Mesodermal cell (in vitro differentiated cells): Measurements from ENCODE around the gene CHRNA9.

ENCODE experiments used
- H3K27ac ChIP-seq: 2 replicates; pipeline ENCODE4 v1.7.0; 2013; ENCODE audit warnings: mild to moderate bottlenecking, low read depth, low read length, moderate library complexity; ENCODE audit not compliant: severe bottlenecking
- H3K36me3 ChIP-seq: 2 replicates; pipeline ENCODE4 v1.7.1; 2013; ENCODE audit warnings: mild to moderate bottlenecking, low read length, moderate library complexity; ENCODE audit not compliant: control insufficient read depth, insufficient read depth
- H3K4me1 ChIP-seq: one replicate; pipeline ENCODE4 v1.7.1; 2013; ENCODE audit warnings: mild to moderate bottlenecking, low read length; ENCODE audit not compliant: insufficient read depth, control insufficient read depth, poor library complexity, severe bottlenecking
- H3K4me3 ChIP-seq: 2 replicates; pipeline ENCODE4 v1.7.0; 2013; ENCODE audit warnings: low read length, control low read depth, mild to moderate bottlenecking; ENCODE audit not compliant: insufficient read depth, poor library complexity, severe bottlenecking; ENCODE audit errors: extremely low read depth
- H3K9me3 ChIP-seq: 2 replicates; pipeline ENCODE4 v1.7.1; 2013; ENCODE audit warnings: mild to moderate bottlenecking, low read length, moderate library complexity; ENCODE audit not compliant: control insufficient read depth
- WGBS, 2 experiments: methylation state at CpG; one replicate each; pipeline ENCODE4 v1.1.5; 2013; ENCODE audit warnings: missing lambda C conversion rate in 2 of 2; ENCODE audit not compliant: insufficient coverage in 2 of 2; 5-methylcytosine and 5-hydroxymethylcytosine counted together

Gene CHRNA9

DNA sequence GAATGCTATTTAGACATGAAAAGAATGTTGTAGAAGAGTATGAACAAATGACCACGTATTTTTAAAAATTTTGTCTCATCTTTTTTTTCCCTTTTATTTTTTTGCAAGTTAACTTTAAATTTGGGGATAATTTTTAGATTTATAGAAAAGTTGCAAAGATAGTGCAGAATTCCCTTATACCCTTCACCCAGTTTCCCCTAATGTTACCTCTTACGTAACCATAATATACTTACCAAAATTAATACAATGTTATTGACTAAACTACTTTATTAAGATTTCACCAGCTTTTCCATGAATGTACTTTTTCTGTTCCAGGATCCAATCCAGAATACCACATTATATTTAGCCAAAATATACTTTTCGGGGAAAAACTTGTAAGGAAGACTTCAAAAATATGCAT lies 12.3 kb downstream of the CHRNA9 start:
- no CpG with 5 or more reads among the region's 3 CpGs for WGBS, 2 experiments
- no peaks in the 10 kb centered on the region for H3K4me1 ChIP-seq
- no peak overlapping the region for H3K27ac ChIP-seq
- no peaks in the 10 kb centered on the region for H3K36me3 ChIP-seq
- no peaks in the 10 kb centered on the region for H3K9me3 ChIP-seq
- no peak overlapping the region for H3K4me3 ChIP-seq

DNA sequence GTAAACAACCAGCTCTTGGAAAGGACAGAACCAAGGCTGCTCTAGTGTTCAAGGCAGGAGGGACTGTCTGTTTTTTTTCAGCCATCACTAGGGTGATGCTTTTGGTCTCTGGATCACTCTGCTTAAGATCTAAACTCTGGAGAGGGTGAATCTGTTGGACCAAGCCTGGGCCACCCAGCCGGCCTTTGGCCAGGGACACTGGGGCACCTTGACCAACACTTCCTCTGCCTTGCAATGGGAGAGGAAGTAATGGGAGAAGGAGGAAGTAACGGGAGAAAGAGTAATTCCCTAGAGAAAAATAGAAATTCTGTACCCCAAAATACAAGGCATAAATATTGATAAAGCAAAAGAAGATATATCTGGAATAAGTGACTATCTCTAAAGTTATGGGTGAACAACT lies 12.9 kb downstream of the CHRNA9 start:
- Histone ChIP-seq H3K9me3 (no peaks in the 10 kb centered on the region), H3K27ac (no peak overlapping the region), H3K4me1 (no peaks in the 10 kb centered on the region), H3K36me3 (no peaks in the 10 kb centered on the region), H3K4me3 (no peak overlapping the region)
- WGBS, 2 experiments: no CpG with 5 or more reads among the region's 2 CpGs

DNA sequence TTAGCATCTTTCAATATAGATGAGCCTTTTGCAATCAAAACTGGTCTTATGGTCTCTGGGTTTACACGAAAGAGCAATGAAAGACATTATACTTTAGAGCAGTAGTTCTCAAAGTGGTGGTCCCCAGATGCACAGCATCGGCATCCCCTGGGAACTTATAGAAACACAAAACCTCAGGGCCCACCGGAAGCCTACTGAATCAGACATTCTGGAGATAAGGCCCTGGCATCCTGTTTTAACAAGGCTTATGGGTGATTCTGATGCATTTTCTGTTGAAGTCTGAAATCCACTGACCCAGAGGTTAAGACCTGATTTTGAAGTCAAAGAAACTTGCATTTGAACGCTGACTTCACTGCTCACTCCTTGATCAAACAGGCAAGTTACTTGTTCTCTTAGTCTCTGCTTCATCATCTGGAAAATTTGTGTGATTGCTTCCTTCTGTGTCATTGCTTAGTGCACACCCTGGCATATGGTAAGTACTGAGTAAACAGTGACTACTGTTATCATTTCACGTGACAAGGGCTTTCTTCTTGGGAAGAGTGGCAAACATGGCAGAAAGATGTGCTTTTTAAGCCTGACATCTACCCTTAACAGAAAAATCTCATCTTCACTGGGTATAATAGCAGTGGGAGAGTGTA lies 14.5 kb downstream of the CHRNA9 start:
- H3K36me3 ChIP-seq: no peaks in the 10 kb centered on the region
- no peaks in the 10 kb centered on the region for H3K9me3 ChIP-seq
- no peaks in the 10 kb centered on the region for H3K4me1 ChIP-seq
- WGBS, 2 experiments: 94 to 97% methylated on average over 3 to 4 of the region's 5 CpGs
- no peak overlapping the region for H3K4me3 ChIP-seq
- no peak overlapping the region for H3K27ac ChIP-seq

DNA sequence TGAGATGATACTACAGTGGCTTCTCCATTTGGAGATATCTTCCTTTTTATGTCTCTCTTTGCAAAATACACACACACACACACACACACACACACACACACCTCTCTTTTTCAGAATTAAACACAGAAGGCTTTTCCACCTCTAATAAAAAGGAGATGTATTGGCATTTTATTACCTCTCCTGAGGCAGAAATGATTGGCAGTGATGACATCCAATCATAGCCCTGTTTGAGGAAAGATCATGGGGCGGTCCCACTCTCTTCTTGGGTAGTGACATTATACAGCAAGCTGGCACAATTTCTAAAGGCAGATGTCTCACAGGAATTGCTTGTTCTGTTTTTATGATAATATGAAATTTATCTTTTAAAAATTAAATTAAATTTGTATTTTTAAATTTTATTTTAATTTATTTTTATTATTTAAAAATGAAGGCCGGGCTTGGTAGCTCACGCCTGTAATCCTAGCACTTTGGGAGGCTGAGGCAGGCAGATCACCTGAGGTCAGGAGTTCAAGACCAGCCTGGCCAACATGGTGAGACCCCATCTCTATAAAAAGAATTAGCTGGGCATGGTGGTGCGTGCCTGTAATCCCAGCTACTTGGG lies 15.6 kb downstream of the CHRNA9 start:
- no peaks in the 10 kb centered on the region for H3K9me3 ChIP-seq
- H3K4me1 ChIP-seq: no peaks in the 10 kb centered on the region
- 94 to 100% methylated on average over 2 to 4 of the region's 4 CpGs for WGBS, 2 experiments
- no peak overlapping the region for H3K4me3 ChIP-seq
- H3K36me3 ChIP-seq: no peaks in the 10 kb centered on the region
- no peak overlapping the region for H3K27ac ChIP-seq

DNA sequence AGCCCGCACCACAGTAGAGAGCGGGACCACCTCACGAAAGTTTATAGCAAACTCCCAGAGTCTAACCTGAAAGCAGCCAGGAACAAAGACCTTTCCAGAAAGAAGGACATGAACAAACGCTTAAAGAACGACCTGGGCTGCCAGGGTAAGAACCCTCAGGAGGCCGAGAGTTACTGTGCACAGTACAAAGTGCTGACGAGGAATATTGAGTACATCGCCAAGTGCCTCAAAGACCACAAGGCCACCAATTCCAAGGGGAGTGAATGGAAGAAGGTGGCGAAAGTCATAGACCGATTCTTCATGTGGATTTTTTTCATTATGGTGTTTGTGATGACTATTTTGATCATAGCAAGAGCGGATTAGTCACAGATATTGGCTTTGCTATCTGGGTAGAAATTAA lies 19.0 kb downstream of the CHRNA9 start:
- Histone ChIP-seq H3K27ac (no peak overlapping the region), H3K9me3 (no peaks in the 10 kb centered on the region), H3K4me1 (no peaks in the 10 kb centered on the region), H3K4me3 (no peak overlapping the region), H3K36me3 (no peaks in the 10 kb centered on the region)
- WGBS, 2 experiments: 91 to 96% methylated on average over 7 to 10 of the region's 11 CpGs

DNA sequence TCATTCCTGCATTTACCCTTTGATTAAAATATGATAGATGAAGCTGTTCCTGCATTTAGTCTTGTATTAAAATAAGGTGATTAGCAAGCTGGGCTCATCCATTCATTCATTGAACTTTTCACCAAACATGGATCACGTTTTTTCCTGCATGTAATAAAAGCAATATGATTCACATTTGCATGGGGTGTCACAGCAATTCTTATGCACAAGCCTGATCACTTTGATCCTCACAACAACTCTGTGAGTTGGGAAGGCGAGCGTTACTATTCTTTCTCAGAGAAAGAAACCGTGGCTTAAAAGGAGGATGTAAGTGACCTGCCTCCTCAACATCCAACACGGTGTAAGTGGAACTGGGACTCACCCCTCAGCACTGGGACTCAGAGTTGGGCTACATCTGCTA lies 20.0 kb downstream of the CHRNA9 start:
- Histone ChIP-seq H3K4me1 (no peaks in the 10 kb centered on the region), H3K9me3 (no peaks in the 10 kb centered on the region), H3K36me3 (no peaks in the 10 kb centered on the region), H3K4me3 (no peak overlapping the region), H3K27ac (no peak overlapping the region)
- WGBS, 2 experiments: 74 to 83% methylated on average over 4 of the region's 5 CpGs

DNA sequence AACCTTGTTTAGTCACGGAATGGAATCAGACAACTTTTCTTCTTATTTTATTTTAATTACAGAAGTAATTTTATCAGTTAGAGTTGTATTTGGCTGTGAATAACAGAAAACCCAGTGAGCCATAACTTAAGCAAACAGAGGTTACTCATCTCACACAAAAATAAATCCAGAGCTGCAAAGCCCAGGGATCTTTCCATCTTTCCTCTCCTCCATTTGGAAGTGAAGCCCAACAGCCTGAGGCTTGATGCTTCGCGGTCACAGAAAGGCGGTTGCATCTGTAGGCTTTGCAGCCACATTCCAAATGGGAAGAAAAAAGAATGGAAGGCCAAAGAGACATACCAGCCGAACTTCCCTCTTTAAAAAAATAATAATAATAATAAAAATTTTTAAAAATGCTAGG lies 22.6 kb downstream of the CHRNA9 start:
- H3K4me3 ChIP-seq: no peak overlapping the region
- no peak overlapping the region for H3K27ac ChIP-seq
- H3K9me3 ChIP-seq: no peaks in the 10 kb centered on the region
- no peaks in the 10 kb centered on the region for H3K36me3 ChIP-seq
- no peaks in the 10 kb centered on the region for H3K4me1 ChIP-seq
- WGBS, 2 experiments: no CpG with 5 or more reads among the region's 5 CpGs

DNA sequence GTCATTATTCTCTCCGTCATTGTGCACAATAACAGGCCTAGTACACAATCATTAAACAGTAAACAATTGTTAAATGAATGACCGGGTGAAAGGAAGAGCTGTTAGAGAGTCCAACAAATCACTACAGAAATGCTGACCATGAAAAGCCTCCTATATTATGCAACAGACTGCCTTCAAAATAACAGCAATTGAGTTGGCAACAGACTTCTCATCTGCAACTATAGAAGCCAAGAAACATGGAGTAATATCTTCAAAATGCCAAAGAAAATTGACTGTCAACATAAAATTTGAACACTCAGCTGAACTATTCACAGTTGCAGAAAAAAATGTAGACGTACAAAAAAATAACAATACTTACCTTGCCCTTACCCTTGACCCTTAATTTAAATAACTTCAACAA lies 26.2 kb downstream of the CHRNA9 start:
- no peak overlapping the region for H3K27ac ChIP-seq
- no CpG with 5 or more reads among the region's 3 CpGs for WGBS, 2 experiments

DNA sequence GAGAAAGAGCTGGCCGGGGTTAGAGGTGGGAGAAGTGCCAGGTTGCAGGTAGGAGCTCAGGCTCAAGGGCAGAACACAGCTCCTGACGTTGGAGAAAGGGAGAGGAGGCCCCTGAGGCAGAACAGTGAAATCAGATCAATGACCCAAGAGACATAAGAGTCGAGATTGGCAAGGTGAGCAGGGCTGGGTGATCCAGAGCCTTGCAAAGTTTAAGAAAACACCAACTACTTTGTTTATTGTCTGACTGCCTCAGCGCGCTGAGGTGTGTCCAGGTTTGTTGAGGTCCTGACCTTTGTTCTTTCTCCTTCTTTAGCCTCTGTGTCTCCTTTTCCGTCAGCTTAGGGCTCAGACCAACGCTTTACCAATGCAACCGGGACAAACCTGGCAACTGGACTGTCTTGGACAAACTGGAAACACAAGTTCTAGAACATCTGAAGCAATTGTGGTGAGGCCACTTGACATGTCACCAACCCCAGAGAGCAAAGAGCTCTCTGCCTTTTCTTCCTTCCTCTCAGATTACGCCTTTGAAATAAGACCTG lies 28.3 kb downstream of the CHRNA9 start:
- Histone ChIP-seq H3K4me1 (no peaks in the 10 kb centered on the region), H3K4me3 (no peak overlapping the region), H3K36me3 (no peaks in the 10 kb centered on the region), H3K9me3 (no peaks in the 10 kb centered on the region), H3K27ac (no peak overlapping the region)
- WGBS, 2 experiments: 88 to 94% methylated on average over 9 of the region's 9 CpGs

More for the DNA sequence above, 26.2 kb downstream of the CHRNA9 start:
- Histone ChIP-seq H3K4me3 (no peak overlapping the region), H3K36me3 (no peaks in the 10 kb centered on the region), H3K4me1 (no peaks in the 10 kb centered on the region), H3K9me3 (no peaks in the 10 kb centered on the region)

DNA sequence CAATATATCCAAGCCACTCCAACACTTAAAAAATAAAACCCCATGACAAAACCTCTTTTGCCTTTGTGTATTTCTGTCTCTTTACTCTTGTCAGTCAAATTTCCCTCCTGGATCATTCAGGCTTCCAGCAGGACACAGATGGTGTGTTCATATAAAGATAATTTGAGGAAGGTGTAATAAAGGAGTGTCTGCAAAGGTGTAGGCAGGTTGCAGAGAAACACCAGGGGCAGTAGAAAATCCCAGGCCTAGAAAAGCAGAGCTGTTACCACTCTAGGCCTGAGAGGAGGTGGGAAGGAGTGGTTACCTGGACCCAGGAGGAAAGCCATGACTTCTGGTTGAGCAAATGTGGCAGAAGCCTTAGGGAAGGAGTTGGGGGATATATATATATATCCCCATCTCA lies 28.8 kb downstream of the CHRNA9 start:
- Histone ChIP-seq H3K4me3 (no peak overlapping the region), H3K36me3 (no peaks in the 10 kb centered on the region), H3K27ac (no peak overlapping the region), H3K9me3 (no peaks in the 10 kb centered on the region), H3K4me1 (no peaks in the 10 kb centered on the region)

DNA sequence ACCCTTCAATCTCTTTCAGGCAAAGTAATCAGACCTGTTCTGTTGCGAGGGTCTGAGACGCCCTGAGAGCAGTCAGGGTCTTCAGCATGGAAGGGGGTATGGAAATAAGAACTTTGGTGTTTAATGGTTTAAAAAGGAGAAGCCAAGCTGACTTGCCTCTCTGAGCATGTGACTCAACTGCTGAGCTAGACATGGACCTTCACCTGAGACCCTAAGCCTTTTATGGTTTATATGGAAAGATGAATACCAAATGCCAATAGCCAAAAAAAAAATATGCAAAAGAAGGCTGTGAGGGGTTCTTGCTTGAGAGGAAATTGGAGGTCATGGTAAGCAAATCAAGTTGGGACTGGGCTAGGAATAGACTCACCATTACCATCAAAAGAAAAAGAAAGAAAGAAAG lies 30.6 kb downstream of the CHRNA9 start:
- WGBS, 2 experiments: no CpG with 5 or more reads among the region's 2 CpGs
- Histone ChIP-seq H3K9me3 (no peaks in the 10 kb centered on the region), H3K4me3 (no peak overlapping the region), H3K36me3 (no peaks in the 10 kb centered on the region), H3K27ac (no peak overlapping the region), H3K4me1 (no peaks in the 10 kb centered on the region)
